IMR-90 (cell line): ENCODE results near the gene CENPM. TPM values are rescaled to one million over a fixed set of nuclear protein-coding genes. Genes with fewer than 3 reads are reported as not detected.
A peak's percentile ranks its signal among the peaks of the same experiment; 100 is the strongest.

Experiments
- ATAC-seq: fragments of 200-7000 bp; cut with Tn5 transposase; 2 replicates; pipeline ENCODE4 v1.9.1; 2020; ENCODE audit warnings: low read depth, mild to moderate bottlenecking, moderate library complexity
- BruUV-seq: library from RNA; stranded (reverse); fragments of 400-500 nt; replicated peaks from 2 replicates; lab custom pipeline; 2021; lab: Mats Ljungman, UMichigan
- CTCF ChIA-PET: fragments of 300-600 bp; formaldehyde crosslinking; extraction: SDS; loops from one replicate; lab custom pipeline; 2021; ENCODE audit warnings: antibody characterized with exemption; lab: Yijun Ruan, JAX
- POLR2A ChIA-PET: fragments of 300-600 bp; sonication (Branson Sonifier 250); formaldehyde crosslinking; loops from one replicate; lab custom pipeline; 2022; ENCODE audit warnings: antibody characterized with exemption; ENCODE audit not compliant: unreplicated experiment; lab: Charles Lee
- DNase-seq: peaks from one replicate; pipeline ENCODE4 v3.0.0; 2013
- H2AFZ ChIP-seq: replicated peaks from 2 replicates; pipeline ENCODE3; 2013; ENCODE audit warnings: low read length, mild to moderate bottlenecking; ENCODE audit not compliant: poor library complexity
- H2AK5ac ChIP-seq: 2 replicates; pipeline ENCODE4 v1.6.1; 2013; ENCODE audit warnings: low read depth, low read length, inconsistent platforms
- H2AK9ac ChIP-seq: replicated peaks from 2 replicates; pipeline ENCODE3; 2013; ENCODE audit warnings: mild to moderate bottlenecking, low read depth, low read length, moderate library complexity; ENCODE audit not compliant: poor library complexity
- H2BK120ac ChIP-seq: 2 replicates; pipeline ENCODE4 v1.6.1; 2013; ENCODE audit warnings: low read depth, low read length, inconsistent platforms
- H2BK15ac ChIP-seq: 3 replicates; pipeline ENCODE4 v1.6.1; 2013; ENCODE audit warnings: low read depth, low read length, inconsistent platforms
- H2BK20ac ChIP-seq: 2 replicates; pipeline ENCODE4 v1.6.1; 2013; ENCODE audit warnings: low read depth, mild to moderate bottlenecking, inconsistent platforms, low read length, moderate library complexity
- H2BK5ac ChIP-seq: 2 replicates; pipeline ENCODE4 v1.6.1; 2013; ENCODE audit warnings: mild to moderate bottlenecking, low read depth, low read length, inconsistent platforms; ENCODE audit not compliant: poor library complexity, severe bottlenecking
- H3K14ac ChIP-seq: replicated peaks from 2 replicates; pipeline ENCODE4 v1.6.1; 2013; ENCODE audit warnings: low read depth, low read length, inconsistent platforms
- H3K18ac ChIP-seq: 2 replicates; pipeline ENCODE4 v1.6.1; 2013; ENCODE audit warnings: low read depth, low read length, control low read depth
- H3K23ac ChIP-seq: 2 replicates; pipeline ENCODE4 v1.6.1; 2013; ENCODE audit warnings: low read depth, low read length, inconsistent platforms
- H3K27ac ChIP-seq: 2 replicates; pipeline ENCODE4 v1.5.1; 2013; ENCODE audit warnings: mild to moderate bottlenecking, control low read depth, low read length; ENCODE audit not compliant: insufficient read depth
- H3K27me3 ChIP-seq: 2 replicates; pipeline ENCODE4 v1.6.1; 2013; ENCODE audit warnings: low read length; ENCODE audit not compliant: control insufficient read depth, insufficient read depth
- H3K36me3 ChIP-seq: 2 replicates; pipeline ENCODE4 v1.6.1; 2013; ENCODE audit warnings: low read length, mixed read lengths; ENCODE audit not compliant: control insufficient read depth, insufficient read depth
- H3K4ac ChIP-seq: 2 replicates; pipeline ENCODE4 v1.6.1; 2013; ENCODE audit warnings: low read depth, low read length, inconsistent platforms
- H3K4me1 ChIP-seq: 2 replicates; pipeline ENCODE4 v1.6.1; 2013; ENCODE audit warnings: low read length, mixed read lengths; ENCODE audit not compliant: control insufficient read depth, insufficient read depth
- H3K4me2 ChIP-seq: 2 replicates; pipeline ENCODE4 v1.6.1; 2013; ENCODE audit warnings: low read depth, mild to moderate bottlenecking, control low read depth, low read length, moderate library complexity
- H3K4me3 ChIP-seq: 2 replicates; pipeline ENCODE4 v1.5.1; 2013; ENCODE audit warnings: low read depth, mild to moderate bottlenecking, control low read depth, low read length, moderate library complexity; ENCODE audit not compliant: insufficient read depth
- H3K56ac ChIP-seq: 2 replicates; pipeline ENCODE4 v1.6.1; 2013; ENCODE audit warnings: low read length, inconsistent platforms; ENCODE audit not compliant: insufficient read depth; ENCODE audit errors: extremely low read depth
- H3K79me1 ChIP-seq, 2 experiments: 2 replicates each; pipeline ENCODE4 v1.6.1; 2013; ENCODE audit warnings: low read length in 2 of 2, inconsistent platforms in 1 of 2, low read depth in 1 of 2
- H3K9ac ChIP-seq: 2 replicates; pipeline ENCODE4 v1.6.1; 2013; ENCODE audit warnings: low read depth, low read length, control low read depth
- H3K9me1 ChIP-seq: 2 replicates; pipeline ENCODE4 v1.6.1; 2013; ENCODE audit warnings: low read length, inconsistent platforms; ENCODE audit not compliant: insufficient read depth
- H3K9me3 ChIP-seq: 2 replicates; pipeline ENCODE4 v1.6.1; 2013; ENCODE audit warnings: low read length; ENCODE audit not compliant: control insufficient read depth, insufficient read depth
- H4K20me1 ChIP-seq: 2 replicates; pipeline ENCODE4 v1.6.1; 2013; ENCODE audit warnings: low read length, inconsistent platforms; ENCODE audit not compliant: insufficient read depth
- H4K5ac ChIP-seq: 2 replicates; pipeline ENCODE4 v1.6.1; 2013; ENCODE audit warnings: mild to moderate bottlenecking, low read depth, low read length, control low read depth
- H4K8ac ChIP-seq, 2 experiments: 2 replicates each; pipeline ENCODE4 v1.6.1; 2013; ENCODE audit warnings: low read depth in 2 of 2, low read length in 2 of 2, control low read depth in 1 of 2, inconsistent platforms in 1 of 2
- H4K91ac ChIP-seq: 2 replicates; pipeline ENCODE4 v1.6.1; 2013; ENCODE audit warnings: low read depth, low read length, inconsistent platforms; ENCODE audit not compliant: insufficient read depth
- BHLHE40 ChIP-seq: fragments of 150-350 bp; IDR thresholded peaks from 2 replicates; pipeline ENCODE4 v1.6.1; 2016; ENCODE audit warnings: mild to moderate bottlenecking, low read depth, low read length
- CEBPB ChIP-seq: IDR thresholded peaks from 2 replicates; pipeline ENCODE4 v1.6.1; 2012; ENCODE audit warnings: low read depth, low read length, improper control_type of control experiment
- FOS ChIP-seq: fragments of 150-350 bp; IDR thresholded peaks from 2 replicates; pipeline ENCODE4 v1.6.1; 2016; ENCODE audit warnings: low read depth, low read length
- MAFK ChIP-seq: IDR thresholded peaks from 2 replicates; pipeline ENCODE4 v1.6.1; 2012; ENCODE audit warnings: low read depth, low read length, improper control_type of control experiment
- MAZ ChIP-seq: IDR thresholded peaks from 2 replicates; pipeline ENCODE4 v1.6.1; 2012; ENCODE audit warnings: low read depth, mild to moderate bottlenecking, low read length, improper control_type of control experiment, moderate library complexity, borderline replicate concordance
- RAD21 ChIP-seq: IDR thresholded peaks from 2 replicates; pipeline ENCODE4 v1.6.1; 2012; ENCODE audit warnings: low read length, improper control_type of control experiment
- RCOR1 ChIP-seq: IDR thresholded peaks from 2 replicates; pipeline ENCODE4 v1.6.1; 2012; ENCODE audit warnings: mild to moderate bottlenecking, low read length, improper control_type of control experiment; ENCODE audit not compliant: insufficient replicate concordance
- RFX5 ChIP-seq: IDR thresholded peaks from 2 replicates; pipeline ENCODE4 v1.8.0; 2012; ENCODE audit warnings: low read depth, mild to moderate bottlenecking, low read length, moderate library complexity
- SMC3 ChIP-seq: fragments of 150-350 bp; IDR thresholded peaks from 2 replicates; pipeline ENCODE4 v1.6.1; 2016; ENCODE audit warnings: low read depth, mild to moderate bottlenecking, antibody characterized with exemption, low read length, moderate library complexity
- WGBS, 2 experiments: methylation state at CpG; one replicate each; pipeline versions ENCODE4 v1.1.5 to v1.1.7; 2013; ENCODE audit warnings: missing lambda C conversion rate in 2 of 2; ENCODE audit not compliant: insufficient read length in 1 of 2; ENCODE audit errors: extremely low coverage in 2 of 2; 5-methylcytosine and 5-hydroxymethylcytosine counted together
- dilution Hi-C: fragments of 300-500 bp; cut with HindIII; formaldehyde crosslinking; loops from one replicate; pipeline ENCODE4 v1.14.3; 2018; ENCODE audit warnings: low sequenced_read_pairs; ENCODE audit not compliant: unreplicated experiment
- in situ Hi-C: fragments of 300-500 bp; cut with MboI; formaldehyde crosslinking; loops from 3 replicates; pipeline ENCODE4 v1.14.3; 2019; ENCODE audit warnings: low sequenced_read_pairs, inconsistent platforms, mixed read lengths
- intact Hi-C: fragments of 100-400 bp; cut with micrococcal nuclease; formaldehyde crosslinking; loops from 2 replicates; pipeline ENCODE4 v1.10.0; 2022
- polyA plus RNA-seq, 3 experiments: library from polyadenylated mRNA; depleted of rRNA; stranded (reverse); fragments of >200 nt; gene quantifications; 2 replicates each; pipeline ENCODE4 v1.2.3, GENCODE V29; 2012; ENCODE audit warnings: low replicate concordance in 1 of 3
- total RNA-seq: library from RNA; depleted of rRNA; stranded (reverse); fragments of >200 nt; gene quantifications from 2 replicates; pipeline ENCODE4 v1.2.3, GENCODE V29; 2012
- TF ChIP-seq, protein P1 (sequence below): conservative IDR thresholded peaks from 2 replicates; pipeline ENCODE4 v1.5.1; 2012; ENCODE audit warnings: mild to moderate bottlenecking, low read depth, low read length, improper control_type of control experiment
- TF ChIP-seq, protein P2 (sequence below): fragments of 150-350 bp; IDR thresholded peaks from 2 replicates; pipeline ENCODE4 v1.6.1; 2016; ENCODE audit warnings: low read depth, mild to moderate bottlenecking, low read length, moderate library complexity, borderline replicate concordance

CENPM gene
- total and polyA plus RNA-seq, 2 of the 4 experiments (the other 2 are of a cell fraction): 18.1 to 20.1 TPM

DNA sequence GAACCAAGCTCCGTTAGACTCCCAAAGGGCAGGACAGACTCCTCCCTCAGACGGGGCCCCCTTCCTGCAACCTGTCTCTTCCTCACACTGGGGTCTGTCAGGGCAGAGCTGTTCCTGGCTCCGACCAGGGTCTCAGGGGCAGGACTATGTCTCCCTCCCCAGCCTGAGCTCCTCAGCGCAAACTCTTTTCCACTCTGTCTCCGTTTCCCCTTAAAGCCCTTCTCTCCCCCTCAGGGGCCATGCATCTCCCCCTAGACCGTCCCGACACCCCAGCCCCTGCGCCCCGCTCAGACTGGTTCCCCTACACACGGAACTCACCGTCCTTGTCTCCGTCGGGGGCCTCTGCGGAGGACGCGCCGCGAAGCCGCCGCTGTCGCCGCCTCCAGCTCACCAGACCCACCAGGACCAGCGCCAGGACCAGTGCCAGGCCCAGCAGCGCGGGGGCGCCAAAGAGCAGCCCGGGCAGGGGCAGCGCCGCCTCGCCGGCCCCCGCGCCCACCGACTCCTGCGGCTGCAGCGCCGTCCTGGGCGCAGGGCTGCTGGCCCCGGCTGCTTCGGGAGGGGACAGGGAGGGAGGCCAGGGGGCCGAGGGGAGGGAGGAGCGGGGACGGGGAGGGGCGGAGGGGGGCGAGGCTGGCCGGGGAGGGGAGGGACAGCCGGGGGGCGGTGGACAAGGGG, 21.0 kb downstream of the CENPM start:
- in situ Hi-C loops: no loop called here

More for the DNA sequence above, 21.0 kb downstream of the CENPM start:
- ChIA-PET CTCF (interaction anchor here (0.6 to 2.4 kb wide), 5 partner anchors 9 to 229 kb away, joined by 3 to 7 read pairs (median 5); partner anchors contain the start of gene CENPM), POLR2A (no interaction called here)
- Histone ChIP-seq H3K56ac (no peak overlapping the region), H3K4me3 (peak overlapping the region; percentile 29), H3K23ac (no peak overlapping the region), H2BK120ac (no peak overlapping the region), H4K8ac (no peak overlapping the region), H3K79me1 (no peaks in the 10 kb centered on the region), H3K4me1 (no peaks in the 10 kb centered on the region), H2AK9ac (peak overlapping the region; percentile 70), H3K18ac (no peak overlapping the region), H4K5ac (no peak overlapping the region), H2AFZ (peak overlapping the region; percentile 84), H3K9me1 (no peaks in the 10 kb centered on the region), H3K14ac (no peak overlapping the region), H3K4me2 (peak overlapping the region; percentile 14; the same call in 1 of the 2 replicates), H3K9me3 (no peaks in the 10 kb centered on the region), H2BK5ac (no peak overlapping the region), H3K27me3 (peaks cover 23% of the 10 kb centered on the region), H2BK20ac (no peak overlapping the region), H2AK5ac (no peak overlapping the region), H4K91ac (no peak overlapping the region), H3K27ac (no peak overlapping the region), H3K9ac (no peak overlapping the region), H2BK15ac (no peak overlapping the region), H4K20me1 (no peaks in the 10 kb centered on the region), H3K4ac (no peak overlapping the region), H3K36me3 (no peaks in the 10 kb centered on the region)
- TF ChIP-seq MAZ: peak; percentile 45; the same call in 1 of the 2 replicates
- TF ChIP-seq CEBPB: no peak
- no peak for TF ChIP-seq MAFK
- peak; percentile 24; the same call in 1 of the 2 replicates for TF ChIP-seq BHLHE40
- TF ChIP-seq SMC3: 0 out of 2 replicates have a peak, but pooled peaks have one; percentile 15
- no peak for TF ChIP-seq FOS
- peak; percentile 29; the same call in 1 of the 2 replicates for TF ChIP-seq RAD21
- TF ChIP-seq, protein P1, sequence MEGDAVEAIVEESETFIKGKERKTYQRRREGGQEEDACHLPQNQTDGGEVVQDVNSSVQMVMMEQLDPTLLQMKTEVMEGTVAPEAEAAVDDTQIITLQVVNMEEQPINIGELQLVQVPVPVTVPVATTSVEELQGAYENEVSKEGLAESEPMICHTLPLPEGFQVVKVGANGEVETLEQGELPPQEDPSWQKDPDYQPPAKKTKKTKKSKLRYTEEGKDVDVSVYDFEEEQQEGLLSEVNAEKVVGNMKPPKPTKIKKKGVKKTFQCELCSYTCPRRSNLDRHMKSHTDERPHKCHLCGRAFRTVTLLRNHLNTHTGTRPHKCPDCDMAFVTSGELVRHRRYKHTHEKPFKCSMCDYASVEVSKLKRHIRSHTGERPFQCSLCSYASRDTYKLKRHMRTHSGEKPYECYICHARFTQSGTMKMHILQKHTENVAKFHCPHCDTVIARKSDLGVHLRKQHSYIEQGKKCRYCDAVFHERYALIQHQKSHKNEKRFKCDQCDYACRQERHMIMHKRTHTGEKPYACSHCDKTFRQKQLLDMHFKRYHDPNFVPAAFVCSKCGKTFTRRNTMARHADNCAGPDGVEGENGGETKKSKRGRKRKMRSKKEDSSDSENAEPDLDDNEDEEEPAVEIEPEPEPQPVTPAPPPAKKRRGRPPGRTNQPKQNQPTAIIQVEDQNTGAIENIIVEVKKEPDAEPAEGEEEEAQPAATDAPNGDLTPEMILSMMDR: peak; percentile 74
- TF ChIP-seq RCOR1: no peak
- TF ChIP-seq RFX5: no peak
- TF ChIP-seq, protein P2, sequence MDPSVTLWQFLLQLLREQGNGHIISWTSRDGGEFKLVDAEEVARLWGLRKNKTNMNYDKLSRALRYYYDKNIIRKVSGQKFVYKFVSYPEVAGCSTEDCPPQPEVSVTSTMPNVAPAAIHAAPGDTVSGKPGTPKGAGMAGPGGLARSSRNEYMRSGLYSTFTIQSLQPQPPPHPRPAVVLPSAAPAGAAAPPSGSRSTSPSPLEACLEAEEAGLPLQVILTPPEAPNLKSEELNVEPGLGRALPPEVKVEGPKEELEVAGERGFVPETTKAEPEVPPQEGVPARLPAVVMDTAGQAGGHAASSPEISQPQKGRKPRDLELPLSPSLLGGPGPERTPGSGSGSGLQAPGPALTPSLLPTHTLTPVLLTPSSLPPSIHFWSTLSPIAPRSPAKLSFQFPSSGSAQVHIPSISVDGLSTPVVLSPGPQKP: no peak
- WGBS, 2 experiments: 3% methylated on average over 18 of the region's 48 CpGs; no CpG with 5 or more reads in 1 of the 2 experiments
- no TSS peak for BruUV-seq
- DNase-seq (peak; percentile 34), ATAC-seq (peak; percentile 91)
- dilution Hi-C loops: no loop called here
- intact Hi-C loops: no loop called here
